Middle frontal gyrus (tissue), 1 donor: Measurements from ENCODE around the gene TP53INP2.
"Not testable (repeated sequence)": the region's sequence is repeated elsewhere in the genome, so short reads cannot be mapped to it uniquely, and the experiment has no call there.

Source experiments
- DNase-seq: peaks from one replicate; pipeline ENCODE4 v3.0.0-alpha.2; 2015; ENCODE audit warnings: low spot score; ENCODE audit errors: extremely low spot score

The TP53INP2 gene

DNA sequence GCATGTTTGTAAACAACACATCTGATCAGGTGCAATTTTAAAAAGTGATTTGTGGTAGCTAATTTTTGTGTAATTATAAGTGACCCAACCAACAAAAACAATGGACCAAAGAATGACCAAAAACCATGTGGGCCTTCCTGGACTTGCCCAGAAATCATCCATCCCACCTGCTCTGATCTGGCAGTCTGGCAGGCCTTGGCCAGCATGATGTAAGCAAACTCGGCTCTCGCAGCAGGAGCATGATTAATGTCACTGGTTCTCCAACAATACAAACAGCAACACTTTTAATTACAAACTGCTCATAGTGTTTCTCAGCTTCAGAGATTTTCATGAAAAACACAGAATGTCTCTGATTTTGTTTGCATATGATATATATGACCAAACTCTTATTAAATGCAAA lies 16.1 kb downstream of the TP53INP2 start:
- DNase-seq, result no peak

DNA sequence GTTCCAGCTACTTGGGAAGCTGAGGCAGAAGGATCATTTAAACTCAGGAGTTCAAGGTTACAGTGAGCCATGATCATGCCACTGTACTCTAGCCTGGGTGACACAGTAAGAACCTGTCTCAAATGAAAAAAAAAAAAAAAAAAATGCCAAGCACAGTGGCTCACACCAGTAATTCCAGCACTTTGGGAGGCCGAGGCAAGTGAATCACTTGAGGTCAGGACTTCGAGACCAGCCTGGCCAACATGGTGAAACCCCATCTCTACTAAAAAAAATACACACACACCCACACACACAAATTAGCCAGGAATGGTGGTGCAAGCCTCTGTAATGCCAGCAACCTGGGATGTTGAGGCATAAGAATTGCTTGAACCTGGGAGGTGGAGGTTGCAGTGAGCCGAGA lies 18.4 kb downstream of the TP53INP2 start:
- DNase-seq, result not testable (repeated sequence)

DNA sequence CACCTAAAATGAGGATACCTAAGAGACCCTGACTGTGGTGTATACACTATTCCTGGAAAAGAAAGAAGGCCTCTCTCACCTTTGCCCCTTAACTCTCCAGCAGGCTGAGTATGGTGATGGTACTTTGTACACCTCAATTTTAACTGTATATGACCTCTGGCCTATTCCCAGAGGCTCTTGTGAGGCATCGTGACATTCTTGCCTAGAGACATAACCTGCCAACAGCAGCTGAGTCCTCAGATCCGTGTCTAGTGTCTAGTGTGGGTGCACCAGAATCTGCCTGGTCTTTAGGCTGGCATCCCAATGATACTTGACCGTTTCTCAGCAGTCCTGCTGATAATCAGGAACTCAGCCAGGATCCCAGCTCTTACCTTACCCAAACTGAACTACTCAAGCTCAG lies 20.0 kb downstream of the TP53INP2 start:
- DNase-seq, result no peak

DNA sequence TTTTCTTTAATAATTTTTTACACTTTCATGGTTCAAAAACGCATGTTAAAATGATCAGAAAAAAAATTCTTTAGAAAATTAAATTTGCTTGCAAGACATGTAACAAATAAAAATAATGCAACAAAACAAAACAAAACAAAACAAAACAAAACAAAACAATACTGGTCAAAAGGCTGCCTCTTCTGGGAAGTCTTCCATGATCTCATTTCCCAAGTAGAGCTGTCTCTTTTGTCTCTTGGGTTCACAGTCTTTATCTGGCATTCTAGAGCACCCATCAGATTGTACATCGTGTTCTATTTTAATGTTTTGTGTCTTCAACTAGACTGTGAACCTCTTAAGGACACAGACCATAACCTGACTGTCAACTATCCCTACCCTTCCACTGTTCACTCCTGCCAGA lies 25.3 kb downstream of the TP53INP2 start:
- DNase-seq, result no peak

DNA sequence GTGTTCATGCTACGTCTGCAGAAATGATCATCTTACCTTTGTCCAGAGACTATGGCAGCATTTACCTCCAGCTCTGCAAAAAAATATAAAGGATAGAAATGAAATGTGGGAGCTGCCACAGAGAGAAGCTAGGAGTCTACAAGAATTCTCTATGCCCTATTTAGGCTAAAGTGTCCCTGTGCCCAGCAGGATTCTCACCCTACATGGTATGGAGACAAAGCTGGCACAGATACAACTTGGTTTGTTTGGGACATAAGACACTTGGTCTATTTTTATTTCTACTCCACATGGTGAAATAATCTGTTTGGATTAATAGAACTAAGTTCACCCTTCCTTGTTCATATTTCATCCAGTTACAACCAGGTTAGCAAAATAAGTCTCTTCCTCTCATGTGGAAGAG lies 28.4 kb downstream of the TP53INP2 start:
- no peak for DNase-seq

DNA sequence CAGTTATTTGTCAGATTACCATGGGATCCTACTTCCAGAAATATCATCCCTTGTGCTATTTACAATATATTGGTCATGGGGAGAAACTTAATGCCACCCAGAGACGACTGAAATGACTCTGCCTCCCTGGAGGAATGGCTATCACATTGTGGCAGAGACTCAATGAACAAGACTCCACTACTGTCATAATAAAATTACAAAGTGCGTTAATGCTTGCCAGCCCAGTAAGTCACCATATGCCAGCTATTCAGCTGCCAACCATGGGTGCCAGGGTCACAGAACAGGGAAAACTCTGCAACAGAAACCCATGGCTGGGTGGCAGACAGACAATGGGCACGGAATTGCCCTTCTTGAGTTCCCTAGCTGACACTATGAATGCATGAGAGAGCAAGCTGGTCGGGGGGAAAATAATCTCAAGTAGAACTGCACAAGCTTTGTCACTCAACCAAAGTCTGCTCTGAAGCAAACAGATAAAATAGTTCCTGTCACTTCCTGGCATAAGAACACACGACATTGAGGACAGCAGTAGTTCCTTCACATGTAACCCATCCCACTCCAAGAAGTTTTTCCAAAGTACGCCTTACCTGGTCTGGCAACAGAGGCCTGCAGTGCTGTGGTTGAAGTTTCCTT lies 32.1 kb downstream of the TP53INP2 start:
- DNase-seq, result no peak

DNA sequence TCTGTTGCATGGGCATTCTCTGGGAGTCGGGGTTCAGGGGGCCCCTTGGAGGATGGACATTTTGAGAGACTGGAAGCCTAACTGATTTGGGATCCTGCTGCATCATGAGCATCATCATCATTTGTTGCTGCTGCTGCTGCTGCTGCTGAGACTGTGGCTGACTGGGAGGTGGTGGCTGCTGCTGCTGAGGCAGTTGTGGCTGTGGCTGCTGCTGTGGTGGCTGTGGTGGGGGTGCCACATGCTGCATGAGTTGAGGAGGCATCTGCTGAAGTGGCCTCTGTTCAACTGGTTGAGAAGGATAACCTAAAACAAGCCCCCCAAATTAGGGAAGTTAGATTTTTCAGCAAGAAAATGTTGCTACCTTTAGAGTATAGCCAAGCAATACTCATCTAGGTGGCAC lies 38.9 kb downstream of the TP53INP2 start:
- DNase-seq, result no peak

DNA sequence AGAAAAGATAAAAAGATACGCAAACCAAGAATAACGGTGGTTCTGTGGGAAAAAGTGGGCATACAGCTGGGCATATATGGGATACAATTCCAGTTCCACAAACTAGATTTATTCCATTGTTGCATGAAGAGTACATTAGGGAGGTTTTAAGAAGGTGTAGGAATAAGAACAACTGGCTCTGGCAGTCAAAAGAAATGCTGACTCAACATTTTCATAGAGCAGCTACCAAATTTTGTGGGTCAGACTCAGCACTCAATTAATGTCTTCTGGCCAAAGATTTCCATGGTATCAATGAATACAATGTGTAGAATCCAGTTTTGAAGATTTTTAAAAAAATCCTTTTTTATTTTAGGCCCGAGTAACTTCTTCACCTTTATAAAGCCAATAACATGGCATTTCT lies 40.2 kb downstream of the TP53INP2 start:
- no peak for DNase-seq

DNA sequence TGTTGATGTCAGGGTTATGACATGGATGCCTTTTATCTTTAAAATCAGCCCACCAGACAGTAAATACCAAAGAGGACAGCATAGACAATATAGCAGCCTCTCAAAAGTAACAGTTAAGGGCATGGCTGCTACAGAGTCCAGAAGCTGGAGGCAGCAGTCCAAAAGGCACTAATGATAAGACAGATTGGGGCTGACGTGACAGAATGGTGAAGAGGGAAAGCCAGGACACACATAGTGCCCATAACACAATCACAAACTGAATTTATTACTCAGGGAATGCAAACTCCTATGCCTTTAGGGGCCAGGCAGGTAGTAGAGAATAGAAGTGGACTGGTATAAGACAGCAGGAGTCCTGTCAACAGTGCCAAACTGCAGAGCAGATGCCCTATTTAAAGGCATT lies 40.7 kb downstream of the TP53INP2 start:
- no peak for DNase-seq

DNA sequence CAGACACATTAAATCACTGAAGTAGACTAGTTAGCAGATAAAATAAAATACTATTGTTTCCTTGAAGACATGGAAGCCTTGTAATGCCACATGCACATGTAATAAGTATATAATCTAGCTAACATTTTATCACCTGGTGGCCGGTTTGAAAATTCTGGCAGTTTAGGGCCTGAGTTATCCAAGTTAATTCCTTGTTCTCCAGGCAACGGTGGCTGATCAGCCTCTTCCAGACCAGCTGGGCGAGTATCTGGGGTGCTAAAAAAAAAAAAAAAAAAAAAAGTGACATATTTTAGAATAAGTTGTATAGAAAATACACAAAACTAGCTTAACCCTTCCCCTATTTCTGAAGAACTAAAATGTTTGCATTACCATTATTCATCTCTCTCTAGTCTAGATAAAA lies 42.5 kb downstream of the TP53INP2 start:
- DNase-seq, result no peak

DNA sequence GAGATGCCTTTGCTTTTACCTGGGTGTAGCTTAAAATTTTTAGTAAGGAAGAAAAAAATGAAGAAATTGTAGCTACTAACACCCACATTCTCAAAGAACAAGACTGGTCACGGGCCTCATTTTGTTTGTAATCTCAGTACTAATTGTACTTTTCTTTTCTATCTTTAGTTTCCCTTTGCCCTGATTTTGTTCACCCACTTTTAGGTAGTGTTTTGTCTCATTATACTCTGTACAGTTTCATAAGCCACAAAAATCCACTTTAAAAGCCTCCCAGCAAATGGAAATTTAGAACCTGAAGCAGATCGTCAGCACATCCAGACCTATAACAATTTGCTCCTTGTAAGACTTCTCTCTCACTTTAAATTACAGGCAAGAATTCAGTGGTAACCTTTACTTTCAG lies 43.3 kb downstream of the TP53INP2 start:
- DNase-seq, result no peak

DNA sequence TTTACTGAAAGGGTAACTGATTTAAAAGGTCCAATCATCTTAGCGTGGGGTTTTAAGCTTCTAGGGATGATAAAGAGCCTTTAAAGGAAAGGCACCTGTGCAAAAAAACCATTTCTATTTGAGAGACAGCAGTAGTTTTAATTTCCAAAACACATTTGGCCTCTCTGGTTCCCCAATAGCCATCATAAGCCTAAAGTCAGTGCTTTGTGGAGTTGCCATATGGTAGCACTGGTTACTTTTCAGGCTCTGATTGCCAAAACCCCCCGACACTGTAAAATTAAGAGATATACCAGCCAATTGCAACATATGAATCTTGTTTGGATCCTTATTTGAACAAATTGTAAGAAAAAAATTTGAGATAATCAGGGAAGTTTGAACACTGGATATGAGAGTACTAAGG lies 44.6 kb downstream of the TP53INP2 start:
- DNase-seq, result no peak

DNA sequence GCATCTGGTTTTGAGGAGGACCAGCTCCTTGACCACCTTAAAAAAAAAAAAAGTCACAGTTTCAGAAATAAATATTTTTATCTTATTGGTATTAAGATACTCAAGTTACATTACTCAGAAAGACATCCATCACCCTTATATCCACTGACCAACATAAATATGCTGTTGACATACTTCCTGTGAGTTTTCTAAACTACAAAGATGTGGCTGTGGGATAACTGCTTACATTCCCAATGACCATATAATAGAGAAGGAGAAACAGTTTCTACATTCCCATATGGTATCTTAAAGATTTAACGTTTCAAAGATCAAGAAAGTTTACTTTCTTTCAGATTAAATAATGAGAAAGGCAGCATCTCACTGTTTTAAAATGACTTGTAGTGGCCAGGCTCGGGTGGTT lies 46.3 kb downstream of the TP53INP2 start:
- DNase-seq, result no peak

DNA sequence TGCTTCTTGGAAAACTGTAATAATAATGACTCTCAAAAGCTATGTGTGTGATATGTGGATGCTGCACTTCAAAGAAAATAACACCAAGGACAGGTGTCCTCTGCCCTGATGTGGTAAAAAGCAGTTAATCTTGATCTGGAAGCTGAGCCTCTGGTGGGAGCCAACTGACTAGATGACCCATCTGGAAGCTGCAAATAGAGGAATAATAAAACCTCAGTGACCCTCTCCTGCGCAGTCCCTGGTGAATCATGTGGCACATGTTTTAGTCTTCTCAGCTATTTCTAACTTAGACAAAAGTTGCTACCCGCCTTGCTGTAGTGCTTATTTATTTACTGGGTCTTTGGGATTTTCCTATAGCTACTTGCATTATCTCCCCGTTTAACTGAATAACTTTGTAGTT lies 47.3 kb downstream of the TP53INP2 start:
- DNase-seq, result no peak

DNA sequence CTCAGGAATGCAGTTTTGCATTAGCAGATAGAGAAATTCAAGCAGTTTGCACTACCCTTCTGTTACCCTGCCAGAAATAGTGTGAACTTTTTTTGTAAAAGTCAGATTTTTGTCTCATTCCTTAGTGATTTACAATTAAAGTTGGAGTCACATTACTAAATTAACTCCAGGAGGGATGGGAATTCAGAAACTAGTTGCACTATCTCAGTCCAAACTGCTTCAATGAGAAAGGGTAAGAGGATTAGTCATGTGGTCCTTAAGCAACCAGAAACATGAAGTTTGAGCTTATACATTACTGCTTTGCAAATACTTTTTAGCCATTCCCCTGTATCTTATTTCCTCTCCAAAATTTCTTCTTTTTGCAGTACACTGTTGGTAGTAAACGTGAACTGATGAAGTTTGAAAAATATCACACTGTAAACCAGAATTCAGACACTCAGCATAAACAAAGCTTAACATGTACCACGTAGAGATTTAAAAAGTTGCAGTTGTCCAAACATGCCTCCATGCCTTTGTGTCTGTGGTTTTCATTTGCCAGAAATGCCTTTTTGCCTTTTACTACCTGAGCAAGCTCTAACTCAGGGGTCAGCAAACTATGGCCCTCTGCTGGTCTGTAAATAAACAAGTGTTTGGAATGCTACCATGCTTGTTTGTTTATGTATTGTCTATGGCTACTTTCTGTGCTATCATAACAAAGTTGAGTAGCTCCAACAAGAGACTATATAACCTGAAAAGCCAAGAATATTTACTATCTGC lies 49.7 kb downstream of the TP53INP2 start:
- no peak for DNase-seq

DNA sequence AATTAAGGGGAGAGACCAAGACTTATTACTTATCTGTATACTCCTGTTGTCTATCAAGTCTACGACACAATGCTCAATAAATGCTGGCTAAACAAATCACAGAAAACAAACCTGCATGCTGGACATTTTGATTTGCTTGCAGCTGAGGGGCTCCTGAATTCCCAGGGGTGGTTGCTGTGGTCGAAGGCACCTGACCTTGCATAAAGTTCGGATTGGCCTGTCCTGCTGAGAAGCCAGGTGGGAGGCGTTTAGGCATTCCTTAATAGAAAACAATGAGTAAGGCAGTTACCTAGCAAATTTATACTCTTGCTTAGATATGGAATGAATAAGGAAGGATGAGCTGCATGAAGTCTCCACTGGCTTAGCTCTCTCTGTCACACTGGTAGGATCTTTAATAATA lies 50.5 kb downstream of the TP53INP2 start:
- DNase-seq, result no peak

DNA sequence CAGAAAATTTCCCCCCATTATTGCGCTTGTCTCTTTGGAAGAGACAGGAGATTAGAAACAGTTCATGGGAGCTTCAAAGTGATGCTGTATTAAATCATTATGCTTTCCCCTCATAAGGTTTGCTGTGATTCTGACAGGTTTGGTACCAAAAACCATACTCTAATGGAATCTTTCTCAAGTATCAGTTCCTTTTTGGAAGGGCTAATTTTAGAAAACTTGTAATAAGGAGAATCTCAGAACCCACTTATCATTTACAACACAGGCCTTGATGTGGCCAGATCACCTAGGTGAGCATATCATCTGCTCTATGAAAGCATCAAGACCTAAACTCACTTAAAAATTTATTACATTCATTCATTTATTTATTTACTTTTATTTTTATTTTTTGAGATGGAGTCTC lies 51.2 kb downstream of the TP53INP2 start:
- no peak for DNase-seq

DNA sequence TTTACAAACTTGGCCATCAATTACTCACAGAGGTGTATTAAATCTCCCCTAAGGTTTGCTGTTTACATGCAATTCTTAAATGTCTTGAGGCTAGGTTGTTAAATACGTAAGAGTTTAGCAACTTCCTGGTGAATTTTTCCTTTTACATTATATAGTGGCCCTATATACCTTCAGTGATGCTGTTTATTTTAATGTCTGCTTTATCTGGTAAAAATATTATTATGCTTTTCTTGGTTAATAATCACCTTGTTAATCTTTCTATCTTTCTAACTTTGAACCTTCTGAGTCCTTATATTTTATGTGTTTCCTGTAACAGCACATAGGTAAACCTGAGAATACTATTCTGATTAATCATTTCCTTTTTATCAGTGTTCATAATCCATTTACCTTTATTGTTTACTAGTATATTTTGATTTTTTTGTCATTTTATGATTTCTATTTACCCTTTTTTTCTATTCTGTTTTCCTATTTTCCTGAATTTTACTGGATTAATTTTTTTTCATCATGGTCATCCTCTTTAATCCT lies 57.9 kb downstream of the TP53INP2 start:
- DNase-seq, result no peak
